GM21367 (cell line): ENCODE measurements around the gene MRM1.
"Not testable (repeated sequence)": the region's sequence is repeated elsewhere in the genome, so short reads cannot be mapped to it uniquely, and the experiment has no call there.

Experiments used
- ATAC-seq: cut with Tn5 transposase; IDR thresholded peaks from one replicate; pipeline ENCODE4 v1.9.1; 2021; ENCODE audit not compliant: unreplicated experiment

The MRM1 gene

GRCh38 chr17:36600465-36600864, 918 bp upstream of the MRM1 start:
- ATAC-seq = no peak

GRCh38 chr17:36600936-36601302, 464 bp upstream of the MRM1 start:
- ATAC-seq = peak; percentile 8

GRCh38 chr17:36602030-36602748, 806 bp downstream of the MRM1 start:
- ATAC-seq = no peak

- ATAC-seq = no peak
Observed at GRCh38 chr17:36602924-36603384, 1.6 kb downstream of the MRM1 start.

GRCh38 chr17:36605028-36605427, 3.6 kb downstream of the MRM1 start:
- ATAC-seq = not testable (repeated sequence)

- no peak for ATAC-seq
Observed at GRCh38 chr17:36608280-36608679, 6.9 kb downstream of the MRM1 start.

GRCh38 chr17:36608794-36609497, 7.6 kb downstream of the MRM1 start:
- no peak for ATAC-seq

GRCh38 chr17:36609498-36609862, 8.1 kb downstream of the MRM1 start:
- no peak for ATAC-seq

- ATAC-seq = no peak
Observed at GRCh38 chr17:36610474-36610873, 9.1 kb downstream of the MRM1 start.

- ATAC-seq = no peak
Observed at GRCh38 chr17:36611345-36612072, 10.1 kb downstream of the MRM1 start.

GRCh38 chr17:36612323-36612722, 10.9 kb downstream of the MRM1 start:
- ATAC-seq = no peak

- no peak for ATAC-seq
Observed at GRCh38 chr17:36613155-36613554, 11.8 kb downstream of the MRM1 start.

GRCh38 chr17:36614081-36614480, 12.7 kb downstream of the MRM1 start:
- no peak for ATAC-seq

GRCh38 chr17:36614933-36615332, 13.6 kb downstream of the MRM1 start:
- ATAC-seq = no peak

- no peak for ATAC-seq
Observed at GRCh38 chr17:36616061-36617029, 15.0 kb downstream of the MRM1 start.

GRCh38 chr17:36617773-36618172, 16.4 kb downstream of the MRM1 start:
- no peak for ATAC-seq

- no peak for ATAC-seq
Observed at GRCh38 chr17:36623281-36623680, 21.9 kb downstream of the MRM1 start.

- ATAC-seq = no peak
Observed at GRCh38 chr17:36625188-36625587, 23.8 kb downstream of the MRM1 start.

GRCh38 chr17:36627101-36627500, 25.7 kb downstream of the MRM1 start:
- ATAC-seq = no peak

- ATAC-seq = no peak
Observed at GRCh38 chr17:36628576-36628975, 27.2 kb downstream of the MRM1 start.
